Endothelial cell (in vitro differentiated cells): ENCODE results near the gene MGRN1. TPM values are rescaled to one million over a fixed set of nuclear protein-coding genes. Genes with fewer than 3 reads are reported as not detected.

Experiments used
- DNase-seq: peaks from one replicate; pipeline ENCODE4 v3.0.0; 2021; ENCODE audit warnings: low spot score
- H3K27ac Mint-ChIP-seq: one replicate; pipeline ENCODE4 v1.8.0; 2021; ENCODE audit warnings: mixed read lengths, inconsistent platforms; ENCODE audit not compliant: unreplicated experiment
- H3K27me3 Mint-ChIP-seq: one replicate; pipeline ENCODE4 v1.8.0; 2021; ENCODE audit warnings: mild to moderate bottlenecking, moderate library complexity, mixed read lengths, inconsistent platforms; ENCODE audit not compliant: unreplicated experiment
- H3K36me3 Mint-ChIP-seq: one replicate; pipeline ENCODE4 v1.8.0; 2021; ENCODE audit warnings: mild to moderate bottlenecking, low read depth, mixed read lengths, inconsistent platforms; ENCODE audit not compliant: unreplicated experiment
- H3K4me1 Mint-ChIP-seq: one replicate; pipeline ENCODE4 v1.8.0; 2021; ENCODE audit warnings: mild to moderate bottlenecking, mixed read lengths, inconsistent platforms; ENCODE audit not compliant: unreplicated experiment
- H3K4me3 Mint-ChIP-seq: one replicate; pipeline ENCODE4 v1.8.0; 2021; ENCODE audit warnings: mild to moderate bottlenecking, mixed read lengths, inconsistent platforms; ENCODE audit not compliant: unreplicated experiment
- H3K9me3 Mint-ChIP-seq: one replicate; pipeline ENCODE4 v1.8.0; 2021; ENCODE audit warnings: mixed read lengths, inconsistent platforms; ENCODE audit not compliant: unreplicated experiment
- CTCF ChIP-seq: fragments of 200-600 bp; sonication (generic); IDR thresholded peaks from one replicate; pipeline ENCODE4 v1.5.0; 2021; ENCODE audit warnings: antibody characterized with exemption; ENCODE audit not compliant: unreplicated experiment
- total RNA-seq: library from RNA; stranded (reverse); fragmentation: NEBNext Ultra II Directional; extraction: Animal tissue kit (Norgen Biotek cat#: 25700); gene quantifications from one replicate; pipeline ENCODE4 v1.2.1, GENCODE V29; 2021; ENCODE audit not compliant: unreplicated experiment

The MGRN1 gene
- total RNA-seq, 1 donor from 2014 or later, result 82.5 TPM

GRCh38 chr16:4693956-4694641, 69.5 kb downstream of the MGRN1 start:
- Mint-ChIP-seq H3K9me3 (no peaks in the 10 kb centered on the region), H3K27me3 (peaks cover 11% of the 10 kb centered on the region), H3K27ac (no peak overlapping the region), H3K4me3 (peak overlapping the region; percentile 93), H3K36me3 (no peaks in the 10 kb centered on the region), H3K4me1 (no peaks in the 10 kb centered on the region)
- TF ChIP-seq CTCF, result no peak
- peak; percentile 35 for DNase-seq

GRCh38 chr16:4694642-4695451, 70.2 kb downstream of the MGRN1 start:
- H3K9me3 Mint-ChIP-seq, result no peaks in the 10 kb centered on the region
- H3K4me3 Mint-ChIP-seq, result peak overlapping the region; percentile 93
- H3K4me1 Mint-ChIP-seq, result no peaks in the 10 kb centered on the region
- DNase-seq, result no peak
- peaks cover 7% of the 10 kb centered on the region for H3K36me3 Mint-ChIP-seq
- H3K27ac Mint-ChIP-seq, result peak overlapping the region; percentile 30
- TF ChIP-seq CTCF, result no peak
- peaks cover 16% of the 10 kb centered on the region for H3K27me3 Mint-ChIP-seq

- no peaks in the 10 kb centered on the region for H3K4me1 Mint-ChIP-seq
- no peaks in the 10 kb centered on the region for H3K9me3 Mint-ChIP-seq
- TF ChIP-seq CTCF, result no peak
- H3K27me3 Mint-ChIP-seq, result peaks cover 14% of the 10 kb centered on the region
- no peak overlapping the region for H3K27ac Mint-ChIP-seq
- no peak for DNase-seq
- H3K4me3 Mint-ChIP-seq, result peak overlapping the region; percentile 76
- H3K36me3 Mint-ChIP-seq, result peaks cover 8% of the 10 kb centered on the region
Measured at GRCh38 chr16:4695473-4696171, 71.0 kb downstream of the MGRN1 start.

GRCh38 chr16:4696172-4696904, 71.7 kb downstream of the MGRN1 start:
- no peak for TF ChIP-seq CTCF
- Mint-ChIP-seq H3K4me3 (no peak overlapping the region), H3K27me3 (peaks cover 12% of the 10 kb centered on the region), H3K27ac (no peak overlapping the region), H3K9me3 (no peaks in the 10 kb centered on the region), H3K4me1 (no peaks in the 10 kb centered on the region), H3K36me3 (peaks cover 8% of the 10 kb centered on the region)
- no peak for DNase-seq
